Measurements from ENCODE around the gene P2RY11.

The P2RY11 gene

GRCh38 chr19:10112037-10112761 is 706 bp downstream of the P2RY11 start:
- in situ Hi-C loops (cut with MboI; ENCODE audit: low sequenced_read_pairs) = loop anchor here (25.0 kb wide), 1 partner anchor 275 kb away; the partner anchor contains the start of gene TYK2

- in situ Hi-C loops (cut with MboI; ENCODE audit: low sequenced_read_pairs) = loop anchor here (25.0 kb wide), 1 partner anchor 274 kb away; the partner anchor contains the start of gene TYK2
Observed at GRCh38 chr19:10112895-10113591, 1.6 kb downstream of the P2RY11 start.

- in situ Hi-C loops (cut with MboI; ENCODE audit: low sequenced_read_pairs) = loop anchor here (25.0 kb wide), 1 partner anchor 274 kb away; the partner anchor contains the start of gene TYK2
Observed at GRCh38 chr19:10113592-10113963, 2.1 kb downstream of the P2RY11 start.

GRCh38 chr19:10113964-10114650 is 2.6 kb downstream of the P2RY11 start:
- in situ Hi-C loops (cut with MboI; ENCODE audit: low sequenced_read_pairs) = loop anchor here (25.0 kb wide), 1 partner anchor 273 kb away; the partner anchor contains the start of gene TYK2

- in situ Hi-C loops (cut with MboI; ENCODE audit: low sequenced_read_pairs) = loop anchor here (25.0 kb wide), 1 partner anchor 272 kb away; the partner anchor contains the start of gene TYK2
Observed at GRCh38 chr19:10114651-10115391, 3.3 kb downstream of the P2RY11 start.

- in situ Hi-C loops (cut with MboI; ENCODE audit: low sequenced_read_pairs) = loop anchor here (25.0 kb wide), 1 partner anchor 272 kb away; the partner anchor contains the start of gene TYK2
Observed at GRCh38 chr19:10115392-10116084, 4.0 kb downstream of the P2RY11 start.

- in situ Hi-C loops (cut with MboI; ENCODE audit: low sequenced_read_pairs) = loop anchor here (25.0 kb wide), 1 partner anchor 271 kb away; the partner anchor contains the start of gene TYK2
Observed at GRCh38 chr19:10116085-10116865, 4.8 kb downstream of the P2RY11 start.

- in situ Hi-C loops (cut with MboI; ENCODE audit: low sequenced_read_pairs) = loop anchor here (25.0 kb wide), 1 partner anchor 270 kb away; the partner anchor contains the start of gene TYK2
Observed at GRCh38 chr19:10116866-10117616, 5.5 kb downstream of the P2RY11 start.

- in situ Hi-C loops (cut with MboI; ENCODE audit: low sequenced_read_pairs) = loop anchor here (25.0 kb wide), 1 partner anchor 268 kb away; the partner anchor contains the start of gene TYK2
Observed at GRCh38 chr19:10118960-10119359, 7.5 kb downstream of the P2RY11 start.

GRCh38 chr19:10120538-10121189 is 9.2 kb downstream of the P2RY11 start:
- in situ Hi-C loops (cut with MboI; ENCODE audit: low sequenced_read_pairs) = loop anchor here (25.0 kb wide), 1 partner anchor 267 kb away; the partner anchor contains the start of gene TYK2

- in situ Hi-C loops (cut with MboI; ENCODE audit: low sequenced_read_pairs) = loop anchor here (25.0 kb wide), 1 partner anchor 265 kb away; the partner anchor contains the start of gene TYK2
Observed at GRCh38 chr19:10122045-10122444, 10.6 kb downstream of the P2RY11 start.

GRCh38 chr19:10124429-10124828 is 12.9 kb downstream of the P2RY11 start:
- in situ Hi-C loops (cut with MboI; ENCODE audit: low sequenced_read_pairs) = loop anchor here (25.0 kb wide), 1 partner anchor 263 kb away; the partner anchor contains the start of gene TYK2

GRCh38 chr19:10126213-10126639 is 14.7 kb downstream of the P2RY11 start:
- in situ Hi-C loops (cut with MboI; ENCODE audit: low sequenced_read_pairs) = no loop called here

GRCh38 chr19:10132905-10133304 is 21.4 kb downstream of the P2RY11 start:
- in situ Hi-C loops (cut with MboI; ENCODE audit: low sequenced_read_pairs) = no loop called here

GRCh38 chr19:10133596-10133995 is 22.1 kb downstream of the P2RY11 start:
- in situ Hi-C loops (cut with MboI; ENCODE audit: low sequenced_read_pairs) = no loop called here

GRCh38 chr19:10134040-10134439 is 22.5 kb downstream of the P2RY11 start:
- in situ Hi-C loops (cut with MboI; ENCODE audit: low sequenced_read_pairs) = no loop called here

GRCh38 chr19:10135551-10136334 is 24.2 kb downstream of the P2RY11 start:
- in situ Hi-C loops (cut with MboI; ENCODE audit: low sequenced_read_pairs) = no loop called here
